Vagina (tissue), 2 donors: ENCODE results near the gene GIGYF2.

Source experiments
- CTCF ChIP-seq, 3 experiments: fragments of 450-650 bp in 2 of 3; fragments of 200-600 bp in 1 of 3; sonication (generic) in 1 of 3; IDR thresholded peaks; one replicate each; pipeline ENCODE4 v1.5.1; 2017 to 2019; ENCODE audit warnings: antibody characterized with exemption in 3 of 3, mild to moderate bottlenecking in 2 of 3, moderate library complexity in 2 of 3
- POLR2A ChIP-seq, 2 donors: fragments of 450-650 bp; IDR thresholded peaks; one replicate each; pipeline ENCODE4 v1.6.1; 2017; ENCODE audit warnings: antibody characterized with exemption in 2 of 2, mild to moderate bottlenecking in 2 of 2, moderate library complexity in 2 of 2
- POLR2AphosphoS5 ChIP-seq, 2 donors: sonication (generic); formaldehyde crosslinking; IDR thresholded peaks; one replicate each; pipeline ENCODE4 v1.9.0; 2017; ENCODE audit warnings: antibody characterized with exemption in 2 of 2, mild to moderate bottlenecking in 2 of 2, low read depth in 1 of 2; ENCODE audit not compliant: insufficient read depth in 1 of 2

- TF ChIP-seq CTCF (IDR thresholded peaks at IDR 0.05) = no peak
- no peak for TF ChIP-seq POLR2AphosphoS5 (IDR thresholded peaks at IDR 0.05; ENCODE audit: insufficient read depth in 1 of 2, low read depth in 1 of 2)
- no peak for TF ChIP-seq POLR2A (IDR thresholded peaks at IDR 0.05)
These were observed 183.7 kb downstream of the GIGYF2 start for GRCh38 chr2:232880764-232881351.
